ENCODE data around the gene LMAN2. TPM values are rescaled to one million over a fixed set of nuclear protein-coding genes. Genes with fewer than 3 reads are reported as not detected.

Gene LMAN2
- total RNA-seq, 6 donors from 2014 or later = 134 to 263 (median 177) TPM

- Histone ChIP-seq H3K4me1 (peaks cover 4 to 11% (median 7%) of the 10 kb centered on the region in 4 donors), H3K27ac (no peak overlapping the region), H3K27me3 (peaks cover 0 to 21% (median 12%) of the 10 kb centered on the region in 4 donors), H3K36me3 (no peaks in the 10 kb centered on the region), H3K9me3 (no peaks in the 10 kb centered on the region), H3K4me3 (no peak overlapping the region)
- DNase-seq (no peak), ATAC-seq (ENCODE audit: low FRiP score in 2 of 2) (no peak)
- WGBS, 2 donors = 74% methylated on average over 5 of the region's 8 CpGs; no CpG with 5 or more reads in 1 of the 2 donors
- TF ChIP-seq, protein P1, sequence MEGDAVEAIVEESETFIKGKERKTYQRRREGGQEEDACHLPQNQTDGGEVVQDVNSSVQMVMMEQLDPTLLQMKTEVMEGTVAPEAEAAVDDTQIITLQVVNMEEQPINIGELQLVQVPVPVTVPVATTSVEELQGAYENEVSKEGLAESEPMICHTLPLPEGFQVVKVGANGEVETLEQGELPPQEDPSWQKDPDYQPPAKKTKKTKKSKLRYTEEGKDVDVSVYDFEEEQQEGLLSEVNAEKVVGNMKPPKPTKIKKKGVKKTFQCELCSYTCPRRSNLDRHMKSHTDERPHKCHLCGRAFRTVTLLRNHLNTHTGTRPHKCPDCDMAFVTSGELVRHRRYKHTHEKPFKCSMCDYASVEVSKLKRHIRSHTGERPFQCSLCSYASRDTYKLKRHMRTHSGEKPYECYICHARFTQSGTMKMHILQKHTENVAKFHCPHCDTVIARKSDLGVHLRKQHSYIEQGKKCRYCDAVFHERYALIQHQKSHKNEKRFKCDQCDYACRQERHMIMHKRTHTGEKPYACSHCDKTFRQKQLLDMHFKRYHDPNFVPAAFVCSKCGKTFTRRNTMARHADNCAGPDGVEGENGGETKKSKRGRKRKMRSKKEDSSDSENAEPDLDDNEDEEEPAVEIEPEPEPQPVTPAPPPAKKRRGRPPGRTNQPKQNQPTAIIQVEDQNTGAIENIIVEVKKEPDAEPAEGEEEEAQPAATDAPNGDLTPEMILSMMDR (IDR thresholded peaks at IDR 0.05) = no peak
- TF ChIP-seq POLR2A (IDR thresholded peaks at IDR 0.05) = no peak
- TF ChIP-seq POLR2AphosphoS5 (IDR thresholded peaks at IDR 0.05) = no peak
- TF ChIP-seq EP300 (IDR thresholded peaks at IDR 0.05) = no peak
Measured at GRCh38 chr5:177396078-177396477, 44.6 kb upstream of the LMAN2 start.

DNA sequence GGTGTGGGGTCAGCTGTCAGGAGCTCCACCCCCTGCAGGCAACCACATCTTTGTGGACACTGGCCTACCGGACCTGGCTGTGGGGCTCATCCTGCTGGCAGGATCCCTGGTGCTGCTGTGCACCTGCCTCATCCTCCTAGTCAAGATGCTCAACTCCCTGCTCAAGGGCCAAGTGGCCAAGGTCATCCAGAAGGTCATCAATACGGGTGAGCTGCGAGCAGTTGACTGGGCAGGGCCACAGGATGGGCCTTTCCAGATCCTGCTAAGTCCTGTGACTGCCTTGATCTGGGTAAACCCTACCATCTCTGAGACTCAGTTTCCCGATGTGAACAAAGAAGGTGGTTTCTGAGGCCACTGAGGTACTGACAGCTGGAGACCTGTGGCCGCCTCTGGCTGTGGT is 42.5 kb upstream of the LMAN2 start:
- peaks cover 0 to 3% (median under 1%) of the 10 kb centered on the region in 4 donors for H3K27me3 ChIP-seq
- H3K4me1 ChIP-seq = peaks cover 13 to 19% (median 18%) of the 10 kb centered on the region in 4 donors
- no peak for DNase-seq
- ATAC-seq (ENCODE audit: low FRiP score in 2 of 2) = no peak
- H3K36me3 ChIP-seq = no peaks in the 10 kb centered on the region
- H3K27ac ChIP-seq = no peak overlapping the region
- H3K4me3 ChIP-seq = no peak overlapping the region
- 84 to 100% methylated on average over 1 to 5 of the region's 5 CpGs for WGBS, 2 donors
- TF ChIP-seq POLR2A (IDR thresholded peaks at IDR 0.05) (no peak), POLR2AphosphoS5 (IDR thresholded peaks at IDR 0.05) (no peak), EP300 (IDR thresholded peaks at IDR 0.05) (no peak)
- TF ChIP-seq, protein P1 (IDR thresholded peaks at IDR 0.05) = no peak
- H3K9me3 ChIP-seq = no peaks in the 10 kb centered on the region

GRCh38 chr5:177393206-177393765 is 41.8 kb upstream of the LMAN2 start:
- Histone ChIP-seq H3K4me1 (peaks cover 15 to 24% (median 22%) of the 10 kb centered on the region in 4 donors), H3K4me3 (no peak overlapping the region), H3K9me3 (no peaks in the 10 kb centered on the region), H3K27ac (no peak overlapping the region), H3K27me3 (no peaks in the 10 kb centered on the region), H3K36me3 (no peaks in the 10 kb centered on the region)
- WGBS, 2 donors = 60 to 82% methylated on average over 1 of the region's 1 CpG
- ATAC-seq (ENCODE audit: low FRiP score in 2 of 2) = no peak
- no peak for DNase-seq
- TF ChIP-seq EP300 (IDR thresholded peaks at IDR 0.05) = no peak
- TF ChIP-seq POLR2A (IDR thresholded peaks at IDR 0.05) = no peak
- no peak for TF ChIP-seq POLR2AphosphoS5 (IDR thresholded peaks at IDR 0.05)
- TF ChIP-seq, protein P1 (IDR thresholded peaks at IDR 0.05) = no peak

GRCh38 chr5:177392765-177393164 is 41.3 kb upstream of the LMAN2 start:
- no peaks in the 10 kb centered on the region for H3K27me3 ChIP-seq
- TF ChIP-seq EP300 (IDR thresholded peaks at IDR 0.05) (no peak), POLR2AphosphoS5 (IDR thresholded peaks at IDR 0.05) (no peak), POLR2A (IDR thresholded peaks at IDR 0.05) (no peak)
- TF ChIP-seq, protein P1 (IDR thresholded peaks at IDR 0.05) = no peak
- DNase-seq (no peak), ATAC-seq (ENCODE audit: low FRiP score in 2 of 2) (no peak)
- no peaks in the 10 kb centered on the region for H3K36me3 ChIP-seq
- WGBS, 2 donors = 61 to 81% methylated on average over 5 of the region's 5 CpGs
- no peak overlapping the region for H3K4me3 ChIP-seq
- H3K27ac ChIP-seq = no peak overlapping the region
- H3K4me1 ChIP-seq = peaks cover 15 to 24% (median 22%) of the 10 kb centered on the region in 4 donors
- no peaks in the 10 kb centered on the region for H3K9me3 ChIP-seq
